Left renal cortex interstitium (tissue), 4 donors: ENCODE measurements around the gene KDR. TPM values are rescaled to one million over a fixed set of nuclear protein-coding genes. Genes with fewer than 3 reads are reported as not detected.

Experiments
- DNase-seq, 4 donors: peaks; one replicate each; pipeline ENCODE4 v3.0.0-alpha.2; 2013; ENCODE audit warnings: low read depth in 4 of 4, low spot score in 2 of 4, missing footprints in 1 of 4
- polyA plus RNA-seq, 4 donors: library from polyadenylated mRNA; unstranded; fragments of 120-200 nt; gene quantifications; one replicate each; pipeline ENCODE4 v1.2.1, GENCODE V29; 2013; ENCODE audit not compliant: insufficient read length in 4 of 4

The KDR gene
- polyA plus RNA-seq, 4 donors: 48.7 to 63.4 (median 50.6) TPM

DNA sequence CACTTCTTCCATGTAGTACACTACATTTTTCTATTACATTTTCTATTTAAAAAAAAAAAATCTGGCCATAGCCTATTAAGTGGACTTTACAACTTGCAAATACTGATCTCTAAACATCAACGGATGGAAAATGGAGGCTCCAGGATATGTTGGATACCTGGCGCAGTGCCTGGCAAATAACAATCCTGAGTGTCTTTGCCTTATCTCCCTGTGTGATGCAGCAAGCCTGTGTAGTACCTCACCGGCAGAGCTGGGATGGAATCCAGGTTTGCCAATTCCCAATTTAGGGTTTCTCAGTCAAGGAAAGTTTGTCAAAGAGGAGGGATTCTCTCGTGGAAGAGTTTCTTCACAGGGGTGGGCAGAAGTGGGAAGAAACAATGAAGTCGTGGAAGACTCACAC lies 93.2 kb downstream of the KDR start:
- no peak for DNase-seq

DNA sequence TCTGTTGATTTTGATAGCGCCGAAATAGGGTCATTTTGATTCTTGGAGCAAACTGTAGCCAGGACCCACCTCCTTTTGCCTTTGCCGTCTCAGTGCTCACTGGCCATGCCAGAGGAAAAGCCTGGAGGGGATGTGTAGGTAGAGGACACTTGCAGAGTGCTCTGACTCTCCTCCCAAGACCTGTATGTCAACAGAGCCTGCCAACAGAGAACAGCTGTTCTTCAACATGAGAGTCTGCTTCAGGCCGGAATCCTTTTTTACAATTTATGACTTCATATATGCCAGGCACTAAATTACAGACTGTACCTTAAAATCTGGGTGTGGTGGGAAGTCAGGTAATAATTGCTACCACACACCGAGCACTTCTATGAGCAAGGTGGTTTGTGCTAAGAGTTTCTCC lies 94.2 kb downstream of the KDR start:
- no peak for DNase-seq

- no peak for DNase-seq
These were observed 94.8 kb downstream of the KDR start for GRCh38 chr4:55030589-55030988.

DNA sequence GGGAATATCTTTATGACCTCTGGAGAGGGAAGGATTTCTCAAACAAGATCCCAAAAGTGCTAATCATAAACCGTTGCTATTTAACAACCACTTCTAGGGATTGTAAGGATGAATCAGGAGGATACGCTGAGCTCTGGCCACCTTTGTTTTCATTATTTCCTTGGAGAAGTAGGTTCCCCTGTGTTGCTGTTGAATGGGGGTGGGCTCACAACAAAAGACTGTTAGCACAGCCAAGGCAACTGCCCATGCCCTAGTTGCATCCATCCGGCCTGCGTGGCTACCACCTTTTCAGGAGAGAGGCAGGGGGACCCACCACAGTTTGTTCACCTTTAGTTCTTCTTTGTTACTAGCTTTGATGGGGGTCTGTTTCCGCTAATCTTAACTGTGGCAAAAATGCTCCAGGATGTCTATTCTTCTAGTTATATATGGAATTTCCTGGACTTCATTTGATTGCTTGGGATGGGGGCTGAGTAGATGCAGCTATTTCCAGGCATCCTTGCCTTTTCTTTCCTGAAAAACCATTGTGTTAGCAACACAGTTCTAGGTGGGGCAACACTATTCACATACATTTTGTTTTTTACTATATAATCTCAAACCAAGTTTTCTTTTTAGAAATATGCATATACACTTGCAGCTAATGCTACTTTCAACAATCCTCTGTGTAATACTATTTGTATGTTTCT lies 95.4 kb downstream of the KDR start:
- no peak for DNase-seq

- no peak for DNase-seq
These were observed 96.1 kb downstream of the KDR start for GRCh38 chr4:55029321-55029720.

Other genes starting within 250 kb of the KDR start
- gene SRD5A3, start 220.6 kb upstream of the KDR start, polyA plus RNA-seq: 10 to 100 TPM; 17.0 to 22.6 (median 19.4) TPM